ENCODE measurements around the gene CDON.
A peak's percentile ranks its signal among the peaks of the same experiment; 100 is the strongest.

Gene CDON

GRCh38 chr11:125942771-125943428 is 119.8 kb downstream of the CDON start:
- no peak overlapping the region for H3K4me2 ChIP-seq (ENCODE audit: low read depth, low read length, poor library complexity, severe bottlenecking)
- no peaks in the 10 kb centered on the region for H3K9me2 ChIP-seq (replicated peaks; ENCODE audit: insufficient read depth, low read length)
- no peak overlapping the region for H2AFZ ChIP-seq (ENCODE audit: low read depth, low read length, severe bottlenecking)
- no peak overlapping the region for H3K4me3 ChIP-seq (ENCODE audit: insufficient read depth, low read length, poor library complexity, severe bottlenecking)
- no peak overlapping the region for H3K27ac ChIP-seq (ENCODE audit: low read depth, low read length)
- H4K20me1 ChIP-seq (ENCODE audit: low read depth, low read length) = no peaks in the 10 kb centered on the region
- no peaks in the 10 kb centered on the region for H3K27me3 ChIP-seq (ENCODE audit: low read length)
- H3K9ac ChIP-seq (ENCODE audit: low read length) = no peak overlapping the region
- H3K79me2 ChIP-seq (ENCODE audit: insufficient read depth, low read length) = no peaks in the 10 kb centered on the region
- H3F3A ChIP-seq (ENCODE audit: insufficient read depth) = no peaks in the 10 kb centered on the region
- no peaks in the 10 kb centered on the region for H3K9me3 ChIP-seq (ENCODE audit: insufficient read depth, low read length)
- TF ChIP-seq CTCF (IDR thresholded peaks at IDR 0.05; ENCODE audit: insufficient read depth, low read length, poor library complexity, severe bottlenecking) = no peak
- H3K36me3 ChIP-seq (ENCODE audit: low read length) = no peaks in the 10 kb centered on the region

- Histone ChIP-seq H3K4me3 (ENCODE audit: insufficient read depth, low read length, poor library complexity, severe bottlenecking) (no peak overlapping the region), H3F3A (ENCODE audit: insufficient read depth) (no peaks in the 10 kb centered on the region), H3K9ac (ENCODE audit: low read length) (no peak overlapping the region), H3K9me3 (ENCODE audit: insufficient read depth, low read length) (no peaks in the 10 kb centered on the region), H3K27me3 (ENCODE audit: low read length) (no peaks in the 10 kb centered on the region), H3K36me3 (ENCODE audit: low read length) (no peaks in the 10 kb centered on the region), H4K20me1 (ENCODE audit: low read depth, low read length) (no peaks in the 10 kb centered on the region), H3K9me2 (replicated peaks; ENCODE audit: insufficient read depth, low read length) (no peaks in the 10 kb centered on the region), H3K4me2 (ENCODE audit: low read depth, low read length, poor library complexity, severe bottlenecking) (no peak overlapping the region), H3K79me2 (ENCODE audit: insufficient read depth, low read length) (no peaks in the 10 kb centered on the region), H3K27ac (ENCODE audit: low read depth, low read length) (no peak overlapping the region), H2AFZ (ENCODE audit: low read depth, low read length, severe bottlenecking) (no peak overlapping the region)
- TF ChIP-seq CTCF (IDR thresholded peaks at IDR 0.05; ENCODE audit: insufficient read depth, low read length, poor library complexity, severe bottlenecking) (peak; percentile 42), EZH2phosphoT487 (conservative IDR thresholded peaks at IDR 0.05; ENCODE audit: low read length) (no peak)
Observed at GRCh38 chr11:125941619-125942611, 120.8 kb downstream of the CDON start.

- Histone ChIP-seq H3K27me3 (ENCODE audit: low read length) (no peaks in the 10 kb centered on the region), H3K36me3 (ENCODE audit: low read length) (no peaks in the 10 kb centered on the region), H3K4me2 (ENCODE audit: low read depth, low read length, poor library complexity, severe bottlenecking) (no peak overlapping the region), H4K20me1 (ENCODE audit: low read depth, low read length) (no peaks in the 10 kb centered on the region), H3K9me2 (replicated peaks; ENCODE audit: insufficient read depth, low read length) (no peaks in the 10 kb centered on the region), H3K4me3 (ENCODE audit: insufficient read depth, low read length, poor library complexity, severe bottlenecking) (no peak overlapping the region), H2AFZ (ENCODE audit: low read depth, low read length, severe bottlenecking) (no peak overlapping the region), H3K9ac (ENCODE audit: low read length) (no peak overlapping the region), H3K9me3 (ENCODE audit: insufficient read depth, low read length) (no peaks in the 10 kb centered on the region), H3K79me2 (ENCODE audit: insufficient read depth, low read length) (no peaks in the 10 kb centered on the region), H3F3A (ENCODE audit: insufficient read depth) (no peaks in the 10 kb centered on the region), H3K27ac (ENCODE audit: low read depth, low read length) (no peak overlapping the region)
- no peak for TF ChIP-seq CTCF (IDR thresholded peaks at IDR 0.05; ENCODE audit: insufficient read depth, low read length, poor library complexity, severe bottlenecking)
- no peak for TF ChIP-seq EZH2phosphoT487 (conservative IDR thresholded peaks at IDR 0.05; ENCODE audit: low read length)
Observed at GRCh38 chr11:125941267-125941618, 121.4 kb downstream of the CDON start.

Data from SU-DHL-6 (cell line).